HG02678 (cell line): ENCODE results near the gene MYT1.

Experiments used
- ATAC-seq: cut with Tn5 transposase; IDR thresholded peaks from one replicate; pipeline ENCODE4 v1.9.1; 2021; ENCODE audit warnings: mild to moderate bottlenecking, moderate library complexity; ENCODE audit not compliant: unreplicated experiment

The MYT1 gene

DNA sequence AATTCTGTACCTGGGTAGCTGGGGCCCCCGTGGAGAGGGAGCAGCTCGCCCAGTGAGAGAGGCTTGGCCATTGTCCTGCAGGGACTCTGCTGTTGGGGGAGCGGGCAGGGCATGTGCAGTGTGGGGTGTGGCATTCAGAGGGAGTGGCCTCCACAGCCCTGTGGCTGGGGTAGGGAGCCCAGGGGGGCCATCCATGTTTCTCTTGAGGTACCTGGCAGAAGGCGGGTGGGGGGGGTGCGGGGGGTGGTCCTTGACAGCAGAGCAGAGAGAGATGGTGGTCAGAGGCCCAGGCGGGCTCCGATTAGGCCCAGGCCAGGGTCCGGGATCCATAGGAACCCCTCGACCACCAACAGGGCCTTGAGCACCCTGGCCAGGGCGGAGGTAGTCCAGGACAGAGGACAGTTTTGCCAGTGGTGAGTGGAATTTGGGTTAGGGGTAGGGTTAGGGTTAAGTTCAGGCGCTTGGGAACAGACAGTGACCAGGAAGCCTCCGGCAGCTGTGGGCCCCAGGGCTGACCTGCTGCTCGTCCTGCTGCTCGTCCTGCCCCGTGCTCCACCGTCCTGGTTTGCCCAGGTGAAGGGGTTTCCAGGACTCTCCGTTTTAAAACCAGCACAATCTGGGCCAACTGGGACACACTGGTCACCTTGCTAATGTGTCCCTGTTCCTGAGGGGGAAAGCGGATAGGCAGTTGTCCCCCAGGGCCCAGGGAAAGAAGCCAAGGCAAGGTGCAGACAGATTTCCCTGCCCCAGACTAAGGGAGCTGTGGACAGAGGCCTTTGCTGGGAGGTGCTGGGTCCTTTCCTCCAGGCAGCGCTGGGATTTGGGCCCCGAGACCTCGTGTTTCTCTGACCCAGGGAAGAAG, 24.8 kb upstream of the MYT1 start:
- ATAC-seq: no peak

DNA sequence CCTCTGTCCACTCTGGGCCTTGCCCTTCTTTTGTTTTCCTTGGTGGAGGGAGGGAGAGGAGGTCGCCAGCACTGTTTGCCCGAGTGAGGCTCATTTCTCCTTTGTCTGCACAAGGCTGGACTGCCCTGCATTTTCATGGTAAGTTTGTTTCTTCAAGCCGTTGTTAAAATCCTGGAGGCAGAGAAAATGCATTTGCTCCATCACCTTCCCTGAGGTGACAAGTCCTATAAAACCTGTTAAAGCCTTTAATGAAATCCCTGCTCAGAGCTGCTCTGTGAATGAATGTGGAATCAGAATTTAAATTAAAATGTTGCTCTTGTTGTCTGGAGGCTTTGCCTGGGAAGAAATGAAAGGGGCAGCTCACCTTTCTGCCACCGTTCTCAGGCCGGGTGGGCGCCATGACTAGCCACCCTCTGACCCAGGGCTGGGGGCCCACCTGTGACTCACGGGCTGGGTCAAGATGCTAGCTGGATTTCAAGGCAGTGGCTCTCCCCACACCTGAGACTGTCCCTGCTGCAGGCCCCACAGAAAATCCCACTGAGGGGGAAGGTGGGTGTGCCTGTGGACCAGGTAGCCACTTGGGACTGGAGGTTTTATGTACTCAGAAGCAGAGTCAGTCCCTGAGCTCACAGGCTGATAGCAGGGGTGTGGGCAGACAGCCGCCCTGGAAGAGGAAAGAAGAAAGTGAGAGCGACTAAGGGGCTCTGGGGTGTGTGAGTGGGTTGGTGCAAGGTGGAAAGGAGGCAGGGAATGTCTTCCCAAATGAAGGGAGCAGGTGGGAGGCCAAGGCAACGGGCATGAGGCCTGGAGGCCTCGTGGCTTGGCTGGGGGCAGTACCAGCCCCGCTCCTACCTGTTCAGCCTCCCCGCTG, 24.0 kb upstream of the MYT1 start:
- ATAC-seq: no peak

DNA sequence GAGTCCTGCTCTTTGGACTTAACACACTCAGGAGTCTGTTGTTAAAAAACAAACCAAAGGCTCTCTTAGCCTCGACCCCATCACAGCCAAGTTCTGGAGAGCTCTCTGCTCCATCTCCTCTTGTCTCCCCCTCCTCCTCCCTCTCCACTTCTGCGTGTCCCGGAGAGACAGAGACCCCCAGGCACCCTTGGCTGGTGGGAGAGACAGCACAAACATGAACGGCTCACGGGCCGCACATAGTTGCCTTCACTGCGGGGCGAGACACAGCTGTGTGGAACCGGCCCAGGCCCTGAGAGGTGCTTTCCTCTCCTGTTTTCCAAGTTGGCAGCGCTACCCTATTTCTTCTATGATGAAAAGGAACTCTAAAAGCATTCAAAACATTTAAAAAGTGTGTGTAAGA, 23.3 kb upstream of the MYT1 start:
- ATAC-seq: no peak

DNA sequence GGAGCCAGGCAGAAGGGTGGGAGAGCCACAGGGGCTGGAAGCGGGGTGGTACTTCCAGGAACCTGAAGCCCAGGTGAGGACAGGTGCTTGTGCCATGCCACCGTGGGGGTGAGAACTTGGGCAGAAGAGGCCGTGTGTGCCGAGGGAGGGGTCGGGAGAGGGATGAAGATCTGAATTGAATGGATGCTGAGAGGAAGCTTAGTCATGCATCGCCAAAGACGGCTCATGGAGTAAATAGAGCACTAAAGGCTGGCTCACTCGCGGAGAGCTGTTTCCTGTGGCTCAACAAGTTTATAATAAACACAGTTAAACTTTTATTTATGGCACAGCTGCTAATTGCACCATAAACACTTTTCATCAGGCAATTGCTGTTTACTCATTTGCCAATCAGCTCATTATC, 21.7 kb upstream of the MYT1 start:
- no peak for ATAC-seq

DNA sequence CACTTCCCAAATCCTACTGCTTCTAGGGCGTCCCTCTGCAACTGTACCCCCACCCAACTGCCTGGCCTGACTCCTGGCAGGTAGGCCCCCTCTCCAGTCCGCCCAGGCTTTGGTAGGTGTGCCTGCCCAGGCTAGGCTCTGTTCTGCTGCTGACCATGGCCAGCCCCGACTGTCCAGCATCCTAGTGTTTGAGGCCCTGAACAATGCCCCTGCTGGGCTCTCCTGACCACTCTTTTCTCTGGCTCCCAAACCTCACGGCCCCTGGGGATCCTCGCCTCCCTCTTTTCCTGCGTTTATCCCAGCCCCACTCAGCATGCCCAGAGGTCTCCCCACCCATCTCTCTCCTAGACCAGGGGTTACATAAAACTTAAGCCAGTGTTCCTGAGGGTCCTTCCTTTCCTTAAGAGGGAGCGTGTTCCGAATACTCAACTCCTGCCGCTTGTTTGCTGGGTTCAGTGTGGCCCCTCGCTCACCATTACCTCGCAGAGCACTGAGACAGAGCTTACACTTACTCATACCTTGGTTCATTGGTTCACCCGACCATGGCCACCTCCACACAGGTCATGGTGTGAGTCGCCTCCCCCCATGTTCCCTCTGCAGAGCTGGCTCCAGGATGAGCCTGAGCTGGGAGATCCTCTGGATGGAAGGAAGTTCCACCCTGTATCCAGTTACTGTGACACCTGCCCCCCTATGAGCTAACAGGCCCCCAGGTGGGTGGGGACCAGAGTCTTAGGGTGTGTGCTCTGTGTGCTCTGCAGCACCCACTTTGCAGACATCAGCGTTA, 21.0 kb upstream of the MYT1 start:
- ATAC-seq: no peak

DNA sequence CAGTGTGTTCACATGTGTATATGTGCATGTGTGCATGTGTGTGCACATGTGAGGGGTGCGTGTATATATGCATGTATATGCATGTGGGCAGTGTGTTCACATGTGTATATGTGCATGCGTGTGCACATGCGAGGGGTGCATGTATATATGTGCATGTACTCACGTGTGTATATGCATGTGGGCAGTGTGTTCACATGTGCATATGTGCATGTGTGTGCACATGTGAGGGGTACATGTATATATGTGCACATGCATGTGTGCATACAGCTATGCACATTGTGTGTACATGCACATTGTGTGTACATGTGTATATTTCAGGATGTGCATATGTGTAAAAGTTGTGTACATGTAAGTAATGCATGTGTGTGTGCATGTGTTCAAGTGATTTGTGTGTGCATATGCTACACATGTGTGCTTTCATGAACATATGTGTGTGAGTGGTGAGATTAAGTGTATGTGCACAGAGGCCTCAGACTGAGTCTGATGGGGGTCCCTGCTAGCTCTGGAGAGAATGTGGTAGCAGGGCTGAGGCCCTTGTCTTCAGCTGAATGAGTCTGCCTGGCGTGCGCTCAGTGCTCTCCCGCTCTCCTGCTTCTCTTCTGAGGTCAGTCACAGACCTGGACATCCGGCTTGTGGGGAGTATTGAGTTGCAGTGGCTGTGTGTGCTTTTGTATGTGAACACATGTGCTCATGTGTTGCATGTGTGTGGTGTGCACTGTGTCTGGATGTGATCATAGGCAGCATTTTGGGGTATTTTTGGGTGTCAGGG, 19.9 kb upstream of the MYT1 start:
- no peak for ATAC-seq

DNA sequence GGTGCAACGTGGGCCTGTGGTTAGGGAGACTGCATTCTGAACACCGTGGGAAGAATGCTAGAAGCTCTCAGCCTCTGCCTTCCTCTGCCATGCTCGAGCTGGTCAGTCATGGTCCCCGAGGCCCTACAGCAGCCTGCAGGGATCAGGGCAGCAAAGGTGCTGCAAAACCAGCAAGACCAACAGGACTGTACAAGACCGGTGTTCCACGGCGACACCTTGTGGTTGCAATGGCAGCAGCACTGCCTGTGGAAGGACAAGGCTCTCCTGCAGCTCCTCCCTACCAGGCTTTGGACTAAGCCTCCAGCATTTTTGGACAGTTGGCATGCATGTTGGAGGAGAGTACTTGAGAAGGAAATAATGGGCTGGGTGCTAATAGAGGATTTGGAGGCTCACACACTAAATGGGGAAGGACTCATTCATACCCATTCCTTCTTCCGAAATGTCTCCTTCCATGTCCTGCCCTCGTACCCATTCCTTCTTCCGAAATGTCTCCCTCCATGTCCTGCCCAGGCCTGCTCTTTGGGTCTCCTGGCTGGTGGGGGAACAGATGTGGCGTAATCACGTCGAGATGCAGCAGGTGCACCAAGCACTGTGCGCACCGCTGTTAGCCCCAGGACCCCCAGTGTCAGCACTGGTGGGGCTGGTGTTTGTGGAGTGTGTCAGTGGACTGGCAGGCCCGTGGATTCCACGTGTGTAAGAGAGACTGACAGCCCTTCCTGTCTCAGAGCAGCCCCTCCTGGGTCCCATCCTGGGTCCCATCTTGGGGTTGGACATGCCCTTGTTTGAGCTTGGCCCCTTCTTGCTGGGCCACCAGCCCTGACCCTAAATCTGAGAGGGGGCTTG, 18.6 kb upstream of the MYT1 start:
- no peak for ATAC-seq

DNA sequence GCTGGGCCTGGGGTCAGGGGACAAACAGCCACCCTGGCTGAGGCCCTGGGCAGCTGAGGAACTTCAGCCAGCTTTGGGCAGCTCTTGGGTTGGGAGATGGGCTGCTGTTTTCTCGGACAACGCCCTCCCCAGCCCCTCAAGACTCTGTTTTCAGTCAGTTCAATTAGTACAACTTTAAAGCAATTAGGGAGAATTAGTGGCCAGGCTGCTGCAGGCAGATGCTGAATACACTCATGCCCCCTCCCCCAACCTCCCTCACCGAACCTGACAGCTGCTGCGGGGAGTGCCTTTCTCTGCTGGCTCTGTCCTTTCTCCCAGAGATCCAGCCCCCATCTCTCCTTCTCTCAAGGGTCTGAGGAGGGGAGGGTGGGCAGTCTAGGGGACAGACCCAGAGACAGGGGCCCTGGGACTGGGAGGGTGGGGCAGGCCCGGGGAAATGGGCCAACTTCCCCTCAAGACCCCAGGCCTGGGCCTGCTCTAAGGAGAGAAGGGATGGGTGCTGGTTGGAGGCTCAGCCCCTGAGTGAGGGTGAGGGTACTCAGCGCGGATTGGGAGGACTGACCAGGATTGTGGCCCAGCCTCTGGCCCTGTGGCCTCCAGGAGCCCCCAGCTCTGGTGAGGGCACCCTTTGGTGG, 17.8 kb upstream of the MYT1 start:
- no peak for ATAC-seq

DNA sequence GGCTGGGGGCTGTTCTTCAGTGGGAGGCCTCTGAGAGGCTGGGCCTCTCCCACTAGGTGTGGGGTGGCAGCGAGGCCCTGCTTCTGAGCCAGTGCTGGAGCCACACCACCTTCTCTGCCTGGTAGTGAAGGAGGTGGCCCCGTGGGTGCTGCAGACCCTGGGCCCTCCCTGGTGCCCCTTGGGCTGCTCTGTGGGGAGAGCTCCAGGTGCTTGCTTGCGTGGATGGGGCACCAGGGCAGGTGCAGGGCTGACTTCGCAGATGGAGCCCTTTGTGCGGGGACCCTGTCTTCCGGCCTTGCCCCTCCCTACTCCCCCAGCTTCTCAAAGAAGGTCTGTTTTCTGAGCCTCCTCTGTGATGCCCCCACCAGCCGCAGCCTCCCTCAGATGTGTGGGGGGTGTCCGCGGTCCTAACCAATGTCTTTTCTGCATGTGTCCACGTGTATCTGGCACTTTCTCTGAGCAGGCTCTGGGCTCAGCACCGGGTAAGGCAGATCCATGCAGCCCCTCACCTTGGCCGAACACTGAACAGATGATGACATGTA, 17.2 kb upstream of the MYT1 start:
- no peak for ATAC-seq

DNA sequence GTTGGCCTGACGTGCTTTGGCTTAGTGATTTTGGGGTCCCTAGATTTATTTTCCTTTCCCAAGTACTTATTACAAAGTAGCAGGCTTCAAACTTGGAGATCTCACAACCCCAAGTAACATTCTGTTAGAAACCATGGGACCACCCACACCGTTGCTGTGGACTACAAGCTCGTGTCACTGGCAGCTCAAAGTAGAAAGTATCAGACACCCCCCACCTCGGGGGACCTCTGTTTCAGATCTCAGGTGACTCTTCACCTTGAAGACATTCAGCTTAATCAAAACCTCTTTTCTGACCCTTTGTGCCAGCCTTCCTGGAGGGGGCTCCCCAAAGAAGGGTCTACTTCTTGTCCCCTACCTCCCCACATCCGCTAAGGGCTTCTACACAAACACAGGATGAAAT, 15.7 kb upstream of the MYT1 start:
- ATAC-seq: no peak

DNA sequence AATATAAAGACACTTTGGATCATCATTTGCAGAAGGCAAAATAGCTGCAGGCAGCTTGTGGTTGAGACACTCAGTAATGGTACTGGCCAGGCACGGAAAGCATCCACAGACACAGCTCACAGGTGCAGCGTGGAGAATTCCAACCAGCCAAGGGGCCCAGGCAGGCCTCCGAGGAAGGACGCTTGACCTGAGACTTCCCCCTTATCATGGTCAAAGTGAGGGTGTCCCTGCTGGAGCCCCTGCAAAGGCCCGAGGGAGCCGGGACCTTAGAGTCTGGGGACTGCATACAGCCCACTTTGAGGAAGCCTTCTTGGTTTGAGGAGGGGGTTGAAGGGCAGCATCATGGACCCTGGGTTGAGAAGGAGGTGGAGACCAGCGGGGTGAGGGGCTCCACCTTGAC, 15.1 kb upstream of the MYT1 start:
- no peak for ATAC-seq

DNA sequence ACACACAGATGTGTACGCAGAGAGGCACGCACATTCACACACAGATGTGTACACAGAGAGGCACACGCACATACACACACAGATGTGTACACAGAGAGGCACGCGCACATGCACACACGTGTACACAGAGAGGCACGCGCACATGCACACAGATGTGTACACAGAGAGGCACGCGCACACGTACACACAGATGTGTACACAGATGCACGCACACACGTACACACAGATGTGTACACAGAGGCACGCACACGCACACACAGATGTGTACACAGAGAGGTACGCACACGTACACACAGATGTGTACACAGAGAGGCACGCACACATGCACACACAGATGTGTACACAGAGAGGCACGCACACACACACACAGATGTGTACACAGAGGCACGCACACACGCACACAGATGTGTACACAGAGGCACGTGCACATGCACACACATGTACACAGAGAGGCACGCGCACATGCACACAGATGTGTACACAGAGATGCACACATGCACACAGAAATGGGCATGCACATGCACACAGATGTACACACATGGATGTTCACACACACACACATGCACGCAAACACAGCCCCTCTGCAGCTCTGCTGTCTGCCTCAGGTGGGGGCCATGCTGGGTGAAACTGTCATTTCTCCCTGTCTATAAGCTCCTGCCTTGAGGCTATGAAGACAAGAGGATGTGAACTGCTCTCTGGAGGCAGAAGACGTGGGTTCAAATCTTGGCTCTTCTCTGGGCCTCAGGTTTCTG, 14.3 kb upstream of the MYT1 start:
- ATAC-seq: no peak

DNA sequence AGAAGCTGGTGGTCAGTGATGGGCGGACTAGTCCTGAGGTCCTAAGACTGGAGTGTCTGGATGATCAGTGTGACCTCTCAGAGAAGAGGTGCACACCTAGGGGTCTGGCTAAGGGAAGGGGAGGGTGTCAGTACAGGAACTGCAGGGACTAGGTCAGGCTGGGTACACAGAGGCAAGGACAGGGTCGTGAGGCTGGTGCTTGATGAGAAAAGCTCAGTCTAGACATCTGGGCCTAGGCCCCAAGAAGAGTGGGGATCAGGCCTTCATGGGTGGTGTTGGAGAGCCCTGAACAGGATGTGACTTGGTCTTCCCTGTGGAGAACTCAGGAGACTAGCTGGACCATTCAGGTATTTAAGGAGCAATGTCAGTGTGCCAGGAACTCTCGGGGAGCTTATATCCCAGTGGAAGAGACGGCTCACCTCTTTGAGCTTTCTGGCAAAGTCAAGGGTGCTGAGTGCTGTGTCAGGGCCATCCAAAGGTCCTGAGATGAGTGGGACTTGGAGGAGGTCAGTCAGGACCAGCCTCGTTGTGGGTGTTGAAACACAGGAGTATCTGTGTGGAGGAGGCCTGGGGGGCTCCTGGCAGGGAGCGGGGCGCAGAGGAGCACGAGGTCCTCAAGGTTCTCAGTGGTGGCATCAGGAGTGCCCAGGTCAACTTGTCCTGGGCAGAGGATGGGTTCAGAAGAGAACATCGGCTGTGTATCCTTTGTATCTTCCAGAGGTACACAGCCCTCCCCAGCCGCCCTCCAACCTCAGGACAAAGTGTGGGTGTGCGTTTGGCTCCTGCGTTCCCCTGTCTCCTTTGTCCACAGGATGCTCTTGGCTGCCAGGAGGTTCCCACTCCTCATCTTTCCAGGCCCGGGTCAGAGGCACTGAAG, 13.3 kb upstream of the MYT1 start:
- no peak for ATAC-seq

DNA sequence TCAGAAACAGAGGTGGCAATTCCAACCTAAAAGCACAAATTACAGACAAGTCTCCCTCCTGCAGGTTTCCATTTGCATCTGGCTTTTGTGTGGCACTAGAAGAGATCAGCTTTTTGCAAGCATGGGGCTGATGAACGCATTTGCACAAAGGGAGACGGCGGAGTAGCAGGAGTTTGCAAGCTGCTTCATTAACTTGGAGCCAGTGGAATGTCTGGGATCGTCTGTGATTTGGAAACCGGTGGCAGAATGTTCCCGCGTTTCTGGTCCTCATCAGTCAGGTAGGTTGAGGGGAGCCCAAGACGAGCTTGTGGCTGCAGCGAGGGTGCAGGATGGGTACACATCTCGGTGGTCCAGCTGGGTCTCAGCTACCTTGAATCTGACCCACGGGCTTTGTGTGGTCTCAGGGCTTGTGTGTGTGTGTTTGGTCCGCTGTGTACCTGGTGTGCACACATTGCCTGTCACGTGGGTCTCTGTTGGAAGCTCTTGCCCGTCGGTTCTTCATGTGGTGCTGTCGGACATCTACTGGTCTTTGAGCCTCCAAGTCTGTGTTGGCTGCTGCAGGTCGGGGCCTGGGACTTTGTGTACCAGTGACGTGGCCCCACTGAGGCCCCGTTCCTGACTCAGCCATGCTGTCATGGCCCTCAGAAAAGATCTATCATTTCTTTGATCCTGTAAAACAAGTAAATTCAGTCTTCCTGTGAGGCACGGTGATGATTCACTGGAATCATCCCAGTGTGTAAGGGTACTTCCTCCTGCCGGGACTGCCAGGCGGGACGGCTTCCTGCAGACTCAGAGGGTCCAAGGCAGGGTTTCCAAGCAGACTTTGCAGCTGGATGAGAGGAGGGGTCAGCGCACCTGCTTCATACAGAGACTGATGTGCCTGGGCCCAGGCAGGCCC, 12.4 kb upstream of the MYT1 start:
- ATAC-seq: no peak

DNA sequence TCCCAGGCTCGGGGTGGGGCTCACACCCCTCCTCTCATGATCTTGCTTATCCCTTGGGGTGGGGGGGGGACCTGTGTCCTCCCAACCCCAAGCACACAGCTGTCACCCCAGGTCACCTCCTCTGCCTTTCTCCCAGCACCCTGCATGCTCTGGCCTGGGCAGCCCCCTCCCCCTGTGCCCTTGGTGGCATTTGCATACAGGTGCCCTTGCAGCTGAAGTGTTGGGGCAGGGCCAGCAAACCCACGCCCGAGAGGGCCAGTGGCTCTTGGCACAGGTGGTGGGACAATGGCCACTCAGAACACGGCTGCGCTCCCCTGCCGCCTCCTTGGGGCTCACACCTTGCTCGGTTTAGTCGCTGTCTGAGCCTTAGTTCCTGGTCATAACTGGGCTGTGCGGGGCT, 11.3 kb upstream of the MYT1 start:
- no peak for ATAC-seq

DNA sequence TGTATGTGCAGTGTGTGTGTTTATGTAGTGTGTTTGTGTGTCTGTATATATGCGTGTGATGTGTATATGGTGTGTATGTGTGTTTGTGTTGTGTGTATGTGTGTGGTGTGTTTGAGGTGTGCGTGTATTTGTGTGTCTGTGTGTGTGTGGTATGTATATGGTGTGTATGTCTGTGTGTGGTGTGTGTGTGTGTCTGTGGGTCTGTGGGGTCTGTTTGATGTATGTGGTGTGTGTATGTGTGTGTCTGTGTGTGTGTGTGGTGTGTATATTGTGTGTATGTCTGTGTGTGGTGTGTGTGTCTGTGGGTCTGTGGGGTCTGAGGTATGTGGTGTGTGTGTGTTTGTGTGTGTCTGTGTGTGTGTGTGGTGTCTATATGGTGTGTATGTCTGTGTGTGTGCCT, 10.8 kb upstream of the MYT1 start:
- ATAC-seq: no peak
